Peyer's patch (tissue), 4 donors: ENCODE results near the gene TIMM13. TPM values are rescaled to one million over a fixed set of nuclear protein-coding genes. Genes with fewer than 3 reads are reported as not detected.

Experiments
- DNase-seq, 3 donors: peaks; one replicate each; pipeline ENCODE4 v3.0.0-alpha.2; 2017 to 2019
- H3K27ac ChIP-seq, 4 donors: fragments of 200-600 bp; sonication (generic); one replicate each; pipeline ENCODE4 v1.5.1; 2016 to 2019
- H3K27me3 ChIP-seq, 2 donors: fragments of 200-600 bp; sonication (generic); one replicate each; pipeline ENCODE4 v1.5.1; 2019
- H3K36me3 ChIP-seq, 3 donors: fragments of 200-600 bp; sonication (generic); one replicate each; pipeline ENCODE4 v1.5.1; 2016 to 2019
- H3K4me1 ChIP-seq, 4 donors: fragments of 200-600 bp; sonication (generic); one replicate each; pipeline ENCODE4 v1.5.1; 2016 to 2019
- H3K4me3 ChIP-seq, 4 donors: fragments of 200-600 bp; sonication (generic); 1 replicate in 3 of 4; 2 replicates in 1 of 4; pipeline ENCODE4 v1.5.1; 2016 to 2019; ENCODE audit warnings: mild to moderate bottlenecking in 1 of 4
- H3K9me3 ChIP-seq, 4 donors: fragments of 200-600 bp; sonication (generic); one replicate each; pipeline ENCODE4 v1.5.1; 2016 to 2019; ENCODE audit warnings: mild to moderate bottlenecking in 1 of 4
- CTCF ChIP-seq, 6 experiments: fragments of 450-650 bp in 4 of 6; fragments of 200-600 bp in 2 of 6; sonication (generic) in 1 of 6; IDR thresholded peaks; one replicate each; pipeline ENCODE4 v1.5.1; 2017 to 2019; ENCODE audit warnings: antibody characterized with exemption in 6 of 6, mild to moderate bottlenecking in 3 of 6, moderate library complexity in 1 of 6
- POLR2A ChIP-seq, 2 donors: fragments of 450-650 bp; IDR thresholded peaks; one replicate each; pipeline ENCODE4 v1.5.1; 2017; ENCODE audit warnings: antibody characterized with exemption in 2 of 2, mild to moderate bottlenecking in 2 of 2, moderate library complexity in 2 of 2
- total RNA-seq, 4 donors: library from RNA; depleted of rRNA; stranded (reverse); fragments of >200 nt; gene quantifications; one replicate each; pipeline ENCODE4 v1.1.0, GENCODE V29; 2016

Gene TIMM13
- total RNA-seq, 4 donors from 2014 or later: 28.1 to 44.4 (median 44.0) TPM

DNA sequence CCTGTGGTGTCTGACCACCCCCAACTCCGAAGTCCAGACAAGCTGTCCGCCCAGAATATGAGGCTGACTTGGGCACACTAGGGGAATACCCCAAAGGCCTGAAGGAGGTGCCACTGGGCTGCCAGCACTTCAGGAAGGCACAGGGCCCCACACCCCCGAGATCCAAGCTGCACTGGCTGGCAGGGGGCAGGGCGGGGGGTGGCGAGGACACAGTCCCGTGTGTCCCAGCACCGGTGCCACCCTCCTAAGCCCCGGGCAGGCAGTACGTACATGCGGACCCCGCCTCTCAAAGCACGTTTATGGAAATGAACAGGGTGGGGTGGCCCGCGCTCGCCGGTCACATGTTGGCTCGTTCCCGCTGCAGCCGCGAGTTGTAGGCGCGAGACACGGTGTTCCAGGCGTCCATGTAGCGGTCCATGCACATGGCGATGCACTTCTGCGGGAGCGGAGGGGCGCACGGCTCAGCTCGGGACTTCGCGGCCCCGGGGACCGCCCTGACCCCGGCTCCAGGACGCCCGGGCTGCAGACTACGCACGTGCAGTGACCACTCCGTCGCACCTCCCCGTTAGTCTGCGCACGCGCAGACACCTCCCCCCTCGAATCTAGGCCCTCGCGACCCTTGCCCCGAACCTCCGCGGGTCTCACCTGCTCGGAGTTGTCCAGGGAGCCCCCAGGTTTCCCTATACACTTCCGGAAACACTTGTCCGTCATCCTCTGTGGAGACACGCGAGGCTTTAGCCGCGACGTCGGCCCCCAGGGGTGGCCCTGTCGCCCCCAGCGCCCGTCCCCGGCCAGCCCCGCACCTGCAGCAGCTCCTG, 566 bp downstream of the TIMM13 start:
- Histone ChIP-seq H3K36me3 (peaks cover 0 to 14% (median 0%) of the 10 kb centered on the region in 3 donors), H3K9me3 (no peaks in the 10 kb centered on the region), H3K27me3 (no peaks in the 10 kb centered on the region), H3K4me3 (peak overlapping the region; percentile 59 to 85 (median 72)), H3K27ac (peak overlapping the region; percentile 91 to 98 (median 94)), H3K4me1 (peaks cover 0 to 32% (median 15%) of the 10 kb centered on the region in 4 donors)
- peak in 2 of 3 donors; percentile 56 to 63 for DNase-seq
- TF ChIP-seq CTCF (IDR thresholded peaks at IDR 0.05) (no peak), POLR2A (IDR thresholded peaks at IDR 0.05) (no peak)

GRCh38 chr19:2425622-2426581, 1.5 kb downstream of the TIMM13 start:
- DNase-seq: peak in 1 of 3 donors; percentile 48
- peak overlapping the region in 1 of 4 donors; percentile 98 for H3K27ac ChIP-seq
- no peaks in the 10 kb centered on the region for H3K27me3 ChIP-seq
- H3K4me1 ChIP-seq: peaks cover 0 to 32% (median 15%) of the 10 kb centered on the region in 4 donors
- peak overlapping the region; percentile 59 to 85 (median 72) for H3K4me3 ChIP-seq
- peaks cover 0 to 5% (median 0%) of the 10 kb centered on the region in 3 donors for H3K36me3 ChIP-seq
- no peak for TF ChIP-seq CTCF (IDR thresholded peaks at IDR 0.05)
- TF ChIP-seq POLR2A (IDR thresholded peaks at IDR 0.05): no peak
- H3K9me3 ChIP-seq: no peaks in the 10 kb centered on the region

DNA sequence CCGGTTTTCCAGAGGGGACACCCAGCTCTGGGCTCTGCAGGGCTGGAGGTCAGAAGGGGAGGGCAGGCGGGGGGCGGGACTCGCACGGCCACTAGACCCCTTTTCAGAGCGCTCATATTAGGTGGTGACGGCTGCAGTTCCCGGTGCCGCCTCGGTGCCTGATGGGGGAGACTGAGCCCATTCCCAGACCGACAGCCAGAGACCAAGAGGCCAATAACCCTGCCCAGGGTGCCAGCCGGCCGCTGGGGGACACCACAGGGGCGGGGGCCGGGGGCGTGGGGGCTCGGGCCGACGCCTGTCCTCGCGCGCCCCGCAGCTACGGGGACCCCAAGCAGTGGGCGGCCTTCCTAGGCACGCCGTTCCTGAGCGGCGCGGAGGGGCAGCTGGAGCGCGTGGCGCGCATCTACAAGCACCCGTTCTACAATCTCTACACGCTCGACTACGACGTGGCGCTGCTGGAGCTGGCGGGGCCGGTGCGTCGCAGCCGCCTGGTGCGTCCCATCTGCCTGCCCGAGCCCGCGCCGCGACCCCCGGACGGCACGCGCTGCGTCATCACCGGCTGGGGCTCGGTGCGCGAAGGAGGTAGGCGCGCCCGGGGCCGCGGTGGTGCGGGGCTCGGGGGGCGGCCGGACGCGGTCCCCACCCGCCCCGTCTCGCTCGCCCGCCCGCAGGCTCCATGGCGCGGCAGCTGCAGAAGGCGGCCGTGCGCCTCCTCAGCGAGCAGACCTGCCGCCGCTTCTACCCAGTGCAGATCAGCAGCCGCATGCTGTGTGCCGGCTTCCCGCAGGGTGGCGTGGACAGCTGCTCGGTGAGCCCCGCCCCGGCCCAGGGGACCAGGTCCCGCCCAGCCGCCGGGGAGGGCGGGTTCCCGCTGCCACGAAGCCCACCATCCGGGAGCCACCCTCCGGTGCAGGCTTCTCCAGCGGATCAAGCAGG, 2.4 kb downstream of the TIMM13 start:
- no peaks in the 10 kb centered on the region for H3K27me3 ChIP-seq
- H3K4me1 ChIP-seq: peaks cover 0 to 32% (median 15%) of the 10 kb centered on the region in 4 donors
- no peak overlapping the region for H3K27ac ChIP-seq
- TF ChIP-seq CTCF (IDR thresholded peaks at IDR 0.05): no peak
- no peak for TF ChIP-seq POLR2A (IDR thresholded peaks at IDR 0.05)
- H3K36me3 ChIP-seq: peaks cover 0 to 5% (median 0%) of the 10 kb centered on the region in 3 donors
- H3K4me3 ChIP-seq: peak overlapping the region in 1 of 4 donors; percentile 8
- DNase-seq: peak in 1 of 3 donors; percentile 47
- H3K9me3 ChIP-seq: no peaks in the 10 kb centered on the region

DNA sequence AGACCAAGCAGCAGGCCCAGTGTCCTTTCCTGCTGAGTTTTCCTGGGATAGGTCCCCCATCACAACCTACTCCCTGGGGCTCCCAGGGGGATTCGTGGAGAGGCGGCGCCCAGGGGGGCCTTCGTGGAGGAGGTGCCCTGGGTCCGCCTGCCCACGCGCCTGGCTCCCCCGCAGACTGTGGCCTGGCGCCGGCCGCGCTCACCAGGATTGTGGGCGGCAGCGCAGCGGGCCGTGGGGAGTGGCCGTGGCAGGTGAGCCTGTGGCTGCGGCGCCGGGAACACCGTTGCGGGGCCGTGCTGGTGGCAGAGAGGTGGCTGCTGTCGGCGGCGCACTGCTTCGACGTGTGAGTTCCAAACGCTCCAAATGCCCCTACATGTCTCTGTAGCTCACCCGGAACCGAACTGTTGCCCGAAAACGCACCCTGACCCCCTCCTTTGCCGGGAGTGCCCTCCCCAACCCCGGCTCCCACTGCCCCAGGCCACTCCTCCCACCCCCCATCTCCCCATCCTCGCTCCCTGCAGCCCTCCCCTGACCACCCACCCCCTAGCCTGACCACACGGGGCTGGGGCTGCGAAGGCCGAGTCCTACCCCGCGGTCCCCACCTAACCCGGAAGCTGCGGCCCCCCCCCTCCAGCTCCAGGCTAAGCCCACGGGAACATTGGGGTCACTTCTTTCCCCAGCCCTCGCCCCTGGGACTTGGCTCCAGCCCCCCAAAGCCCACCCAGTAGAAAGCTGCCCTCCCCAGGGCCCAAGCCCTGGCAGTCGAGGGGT, 3.3 kb downstream of the TIMM13 start:
- Histone ChIP-seq H3K4me1 (peaks cover 0 to 32% (median 15%) of the 10 kb centered on the region in 4 donors), H3K4me3 (no peak overlapping the region), H3K27me3 (no peaks in the 10 kb centered on the region), H3K27ac (no peak overlapping the region), H3K9me3 (no peaks in the 10 kb centered on the region), H3K36me3 (peaks cover 0 to 5% (median 0%) of the 10 kb centered on the region in 3 donors)
- no peak for DNase-seq
- TF ChIP-seq CTCF (IDR thresholded peaks at IDR 0.05) (no peak), POLR2A (IDR thresholded peaks at IDR 0.05) (no peak)
